Measurements from ENCODE around the gene R3HDM4.

DNA sequence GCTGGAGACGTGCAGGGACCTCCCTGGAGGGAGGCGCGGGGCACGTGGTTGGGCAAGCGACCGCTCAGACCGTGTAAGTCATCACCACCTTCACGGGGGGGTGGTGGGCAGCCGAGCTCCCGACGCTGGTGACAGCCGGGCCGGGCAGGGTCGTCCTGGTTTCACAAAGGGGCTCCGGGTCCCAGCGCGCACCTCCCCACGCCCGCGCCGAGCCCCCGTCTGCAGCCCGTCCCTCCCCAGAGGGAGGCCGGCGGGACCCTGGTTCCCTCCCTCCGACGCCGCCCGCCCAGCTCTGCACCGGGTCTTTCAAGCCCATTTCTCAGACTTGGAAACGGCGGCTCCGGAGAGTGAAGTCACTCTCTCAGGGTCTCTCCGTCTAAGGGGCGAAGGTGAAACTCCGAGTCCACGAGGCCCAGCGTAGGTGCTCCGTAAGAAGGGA is 12.1 kb upstream of the R3HDM4 start:
- TF ChIP-seq POLR2AphosphoS5 (IDR thresholded peaks at IDR 0.05; ENCODE audit: low read depth, low read length), result no peak
- no peak for TF ChIP-seq SIN3A (IDR thresholded peaks at IDR 0.05; ENCODE audit: borderline replicate concordance, insufficient read depth, low read length)
- TF ChIP-seq TAF1 (IDR thresholded peaks at IDR 0.05; ENCODE audit: borderline replicate concordance, insufficient read depth, low read length), result no peak
